22Rv1 (cell line): ENCODE measurements around the gene ZNF17.

ENCODE experiments used
- H3K27ac ChIP-seq: fragments of 450-650 bp; 2 replicates; pipeline ENCODE4 v1.5.1; 2017
- CTCF ChIP-seq: fragments of 450-650 bp; IDR thresholded peaks from 2 replicates; pipeline ENCODE4 v1.5.1; 2017; ENCODE audit warnings: mild to moderate bottlenecking
- ZFX ChIP-seq: fragments of 450-650 bp; IDR thresholded peaks from 2 replicates; pipeline ENCODE4 v1.6.1; 2017; ENCODE audit warnings: antibody characterized with exemption, borderline replicate concordance

The ZNF17 gene

GRCh38 chr19:57452307-57452706 lies 41.3 kb downstream of the ZNF17 start:
- H3K27ac ChIP-seq, result no peak overlapping the region
- TF ChIP-seq ZFX (no peak), CTCF (no peak)

GRCh38 chr19:57465680-57466381 lies 54.9 kb downstream of the ZNF17 start:
- TF ChIP-seq ZFX, result no peak
- TF ChIP-seq CTCF, result peak; percentile 67
- H3K27ac ChIP-seq, result no peak overlapping the region

DNA sequence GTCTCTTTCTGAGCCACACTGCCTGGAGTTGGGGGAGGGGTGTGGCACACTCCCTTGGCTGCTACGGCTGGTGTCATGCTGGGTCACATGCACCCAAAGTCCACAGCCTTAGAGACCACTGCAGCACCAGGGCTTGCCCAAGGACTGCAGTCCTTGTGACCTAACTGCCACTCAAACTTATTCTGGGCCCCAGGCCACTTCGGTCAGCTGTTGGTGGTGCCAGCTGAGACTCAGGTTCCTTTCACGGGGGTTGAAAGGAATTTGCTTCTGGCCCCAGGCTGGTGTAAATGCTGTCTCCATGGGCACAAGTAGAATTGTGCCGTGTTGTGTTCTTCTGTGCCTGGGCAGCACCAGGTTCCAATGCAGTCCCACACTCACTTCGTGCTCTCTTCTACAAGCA lies 55.5 kb downstream of the ZNF17 start:
- no peak overlapping the region for H3K27ac ChIP-seq
- TF ChIP-seq ZFX, result no peak
- TF ChIP-seq CTCF, result no peak
